CD4-positive, alpha-beta T cell (primary cell): ENCODE measurements around the gene AXL. TPM values are rescaled to one million over a fixed set of nuclear protein-coding genes. Genes with fewer than 3 reads are reported as not detected.
A peak's percentile ranks its signal among the peaks of the same experiment; 100 is the strongest.

Source experiments
- ATAC-seq: fragments of 200-7000 bp; cut with Tn5 transposase; one replicate; pipeline ENCODE4 v1.10.0; 2022; ENCODE audit warnings: mild to moderate bottlenecking; ENCODE audit not compliant: poor library complexity
- CTCF ChIA-PET: fragments of 350-600 bp; sonication (Branson Sonifier 250); formaldehyde crosslinking; loops from one replicate; lab custom pipeline; 2021; ENCODE audit warnings: antibody characterized with exemption, inconsistent platforms; lab: Charles Lee
- POLR2A ChIA-PET: fragments of 350-600 bp; sonication (Branson Sonifier 250); formaldehyde crosslinking; loops from one replicate; lab custom pipeline; 2021; ENCODE audit warnings: antibody characterized with exemption, inconsistent platforms; lab: Charles Lee
- DNase-seq, 14 experiments: peaks; one replicate each; pipeline ENCODE4 v3.0.0-alpha.2; 2013 to 2020; ENCODE audit warnings: mixed read lengths in 2 of 14
- H3K27ac ChIP-seq, 2 donors: one replicate each; pipeline versions ENCODE4 v1.5.1 to v1.7.0; 2013; ENCODE audit warnings: low read length in 2 of 2, low read depth in 1 of 2, mild to moderate bottlenecking in 1 of 2
- H3K27me3 ChIP-seq, 2 experiments: 1 replicate in 1 of 2; 2 replicates in 1 of 2; pipeline versions ENCODE4 v1.6.1 to v1.7.0; 2013; ENCODE audit warnings: low read length in 2 of 2, control low read depth in 1 of 2, mild to moderate bottlenecking in 1 of 2, moderate library complexity in 1 of 2; ENCODE audit not compliant: insufficient read depth in 2 of 2, control insufficient read depth in 1 of 2
- H3K36me3 ChIP-seq: one replicate; pipeline ENCODE4 v1.6.1; 2013; ENCODE audit warnings: low read length, control low read depth; ENCODE audit not compliant: insufficient read depth
- H3K4me1 ChIP-seq: one replicate; pipeline ENCODE4 v1.6.1; 2013; ENCODE audit warnings: low read length, control low read depth; ENCODE audit not compliant: insufficient read depth
- H3K4me3 ChIP-seq: one replicate; pipeline ENCODE4 v1.5.1; 2013; ENCODE audit warnings: mild to moderate bottlenecking, low read length, moderate library complexity
- H3K9me3 ChIP-seq, 2 experiments: 1 replicate in 1 of 2; 2 replicates in 1 of 2; pipeline versions ENCODE4 v1.6.1 to v1.7.0; 2013; ENCODE audit warnings: low read length in 2 of 2, mild to moderate bottlenecking in 2 of 2, control low read depth in 1 of 2, moderate library complexity in 1 of 2; ENCODE audit not compliant: control insufficient read depth in 1 of 2, insufficient read depth in 1 of 2
- H3K27ac Mint-ChIP-seq: one replicate; pipeline ENCODE4 v1.8.0; 2020; ENCODE audit warnings: mixed read lengths
- H3K27me3 Mint-ChIP-seq: one replicate; pipeline ENCODE4 v1.8.0; 2021; ENCODE audit warnings: mixed read lengths
- H3K36me3 Mint-ChIP-seq: one replicate; pipeline ENCODE4 v1.8.0; 2021; ENCODE audit warnings: low read depth, mixed read lengths
- H3K4me1 Mint-ChIP-seq: one replicate; pipeline ENCODE4 v1.8.0; 2021; ENCODE audit warnings: low read depth, mixed read lengths
- H3K4me3 Mint-ChIP-seq: one replicate; pipeline ENCODE4 v1.8.0; 2020; ENCODE audit warnings: mild to moderate bottlenecking, mixed read lengths
- H3K9me3 Mint-ChIP-seq: one replicate; pipeline ENCODE4 v1.8.0; 2020; ENCODE audit warnings: mixed read lengths
- CTCF ChIP-seq: fragments of 200-600 bp; IDR thresholded peaks from one replicate; pipeline ENCODE4 v1.8.0; 2022; ENCODE audit warnings: antibody characterized with exemption, mild to moderate bottlenecking
- intact Hi-C, 2 experiments: fragments of 100-400 bp; cut with DNase I in 1 of 2; cut with micrococcal nuclease in 1 of 2; formaldehyde crosslinking; loops; one replicate each; pipeline versions ENCODE4 v1.15.1 to v1.9.0; 2023 to 2025; cut with DNase I, micrococcal nuclease
- total RNA-seq, 174 experiments: library from RNA in 2 of 174; stranded (reverse) in 2 of 174; gene quantifications; one replicate each; pipeline ENCODE4 v1.2.3 and lab custom pipeline; 2021 to 2026

AXL gene
- total RNA-seq, 2 experiments from 2014 or later: 0.30 to 0.42 TPM

GRCh38 chr19:41193430-41194156 is 25.4 kb upstream of the AXL start:
- ChIA-PET POLR2A (no interaction called here), CTCF (no interaction called here)
- Mint-ChIP-seq H3K4me1 (peaks cover 16% of the 10 kb centered on the region), H3K36me3 (no peaks in the 10 kb centered on the region), H3K27me3 (peaks cover 48% of the 10 kb centered on the region), H3K9me3 (no peaks in the 10 kb centered on the region), H3K4me3 (peak overlapping the region; percentile 61), H3K27ac (no peak overlapping the region)
- ATAC-seq: no peak
- Histone ChIP-seq H3K4me1 (peaks cover 21% of the 10 kb centered on the region), H3K9me3 (peaks cover 0 to 9% of the 10 kb centered on the region in 2 experiments), H3K27me3 (peaks cover 27 to 28% of the 10 kb centered on the region in 2 experiments), H3K4me3 (no peak overlapping the region), H3K27ac (no peak overlapping the region), H3K36me3 (no peaks in the 10 kb centered on the region)
- DNase-seq: no peak
- intact Hi-C loops: no loop called here
- TF ChIP-seq CTCF: no peak

GRCh38 chr19:41194157-41194552 is 24.9 kb upstream of the AXL start:
- Mint-ChIP-seq H3K4me1 (peaks cover 16% of the 10 kb centered on the region), H3K36me3 (no peaks in the 10 kb centered on the region), H3K27ac (no peak overlapping the region), H3K4me3 (no peak overlapping the region), H3K27me3 (peaks cover 52% of the 10 kb centered on the region), H3K9me3 (no peaks in the 10 kb centered on the region)
- DNase-seq: no peak
- H3K9me3 ChIP-seq: peaks cover 0 to 9% of the 10 kb centered on the region in 2 experiments
- no peaks in the 10 kb centered on the region for H3K36me3 ChIP-seq
- intact Hi-C loops: no loop called here
- peaks cover 21% of the 10 kb centered on the region for H3K4me1 ChIP-seq
- CTCF ChIA-PET: no interaction called here
- H3K27me3 ChIP-seq: peaks cover 26 to 27% of the 10 kb centered on the region in 2 experiments
- no peak for TF ChIP-seq CTCF
- POLR2A ChIA-PET: no interaction called here
- no peak overlapping the region for H3K27ac ChIP-seq
- H3K4me3 ChIP-seq: no peak overlapping the region
- no peak for ATAC-seq

- intact Hi-C loops: no loop called here
- ChIA-PET POLR2A (no interaction called here), CTCF (no interaction called here)
- no peak for TF ChIP-seq CTCF
- no peak overlapping the region for H3K4me3 Mint-ChIP-seq
- no peaks in the 10 kb centered on the region for H3K9me3 Mint-ChIP-seq
- DNase-seq (peak in 2 of 14 experiments; percentile 60 to 62), ATAC-seq (no peak)
- Histone ChIP-seq H3K36me3 (no peaks in the 10 kb centered on the region), H3K27ac (no peak overlapping the region), H3K4me3 (no peak overlapping the region), H3K27me3 (peaks cover 21% of the 10 kb centered on the region in 2 experiments), H3K4me1 (peaks cover 21% of the 10 kb centered on the region), H3K9me3 (peaks cover 0 to 9% of the 10 kb centered on the region in 2 experiments)
- H3K27me3 Mint-ChIP-seq: peaks cover 36% of the 10 kb centered on the region
- H3K27ac Mint-ChIP-seq: no peak overlapping the region
- H3K36me3 Mint-ChIP-seq: no peaks in the 10 kb centered on the region
- H3K4me1 Mint-ChIP-seq: peaks cover 16% of the 10 kb centered on the region
Measured at GRCh38 chr19:41195675-41196497, 23.1 kb upstream of the AXL start.
